Measurements from ENCODE around the gene CAPN13.

- TF ChIP-seq CTCF (IDR thresholded peaks at IDR 0.05; ENCODE audit: borderline replicate concordance, extremely low read depth, low read length, poor library complexity, severe bottlenecking) (no peak), EZH2 (IDR thresholded peaks at IDR 0.05; ENCODE audit: borderline replicate concordance, low read depth, low read length, severe bottlenecking) (no peak)
Observed at GRCh38 chr2:30781961-30782533, 25.2 kb downstream of the CAPN13 start.
